Measurements from ENCODE around the gene ADGRL1.

DNA sequence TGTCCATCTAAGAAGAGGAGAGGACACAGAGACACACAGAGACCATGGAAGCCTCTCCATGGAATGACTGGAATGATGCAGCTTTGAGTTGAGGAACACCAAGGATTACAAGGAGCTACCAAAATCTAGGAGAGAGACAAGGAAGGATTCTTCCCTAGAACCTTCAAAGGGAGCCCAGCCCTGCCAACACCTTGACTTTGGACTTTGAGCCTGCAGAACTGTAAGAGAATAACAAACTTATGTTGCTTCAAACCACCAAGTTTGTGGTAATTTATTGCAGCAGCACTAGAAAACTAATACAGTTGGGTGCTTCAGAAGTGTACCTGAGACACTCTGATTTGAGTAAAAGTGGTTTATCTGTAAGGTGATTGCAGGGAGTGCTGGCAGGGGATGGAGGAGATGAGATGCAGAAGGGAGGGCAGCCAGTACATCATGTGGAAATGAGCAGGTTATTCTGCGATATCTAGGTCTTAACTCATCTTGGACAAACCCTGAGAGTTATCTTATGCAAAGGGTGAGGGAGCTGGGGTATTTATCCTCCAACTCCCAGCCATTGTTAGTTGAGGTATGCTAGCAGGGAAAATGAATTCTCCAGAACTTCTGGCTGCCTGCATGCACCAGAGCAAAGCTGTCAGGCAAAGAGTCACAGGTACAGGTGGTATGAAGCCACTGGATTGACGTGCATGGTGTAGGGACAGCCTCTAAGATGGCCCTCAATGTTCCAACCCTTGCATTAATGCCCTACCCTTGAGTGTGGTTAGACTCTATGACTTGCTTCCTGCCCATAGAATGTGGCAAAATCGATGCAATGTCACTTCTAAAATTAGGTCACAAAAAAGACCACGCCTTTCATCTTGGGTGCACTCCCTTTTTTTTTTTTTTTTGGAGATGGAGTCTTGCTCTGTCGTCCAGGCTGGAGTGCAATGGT, 31.3 kb upstream of the ADGRL1 start:
- TF ChIP-seq, protein P1, sequence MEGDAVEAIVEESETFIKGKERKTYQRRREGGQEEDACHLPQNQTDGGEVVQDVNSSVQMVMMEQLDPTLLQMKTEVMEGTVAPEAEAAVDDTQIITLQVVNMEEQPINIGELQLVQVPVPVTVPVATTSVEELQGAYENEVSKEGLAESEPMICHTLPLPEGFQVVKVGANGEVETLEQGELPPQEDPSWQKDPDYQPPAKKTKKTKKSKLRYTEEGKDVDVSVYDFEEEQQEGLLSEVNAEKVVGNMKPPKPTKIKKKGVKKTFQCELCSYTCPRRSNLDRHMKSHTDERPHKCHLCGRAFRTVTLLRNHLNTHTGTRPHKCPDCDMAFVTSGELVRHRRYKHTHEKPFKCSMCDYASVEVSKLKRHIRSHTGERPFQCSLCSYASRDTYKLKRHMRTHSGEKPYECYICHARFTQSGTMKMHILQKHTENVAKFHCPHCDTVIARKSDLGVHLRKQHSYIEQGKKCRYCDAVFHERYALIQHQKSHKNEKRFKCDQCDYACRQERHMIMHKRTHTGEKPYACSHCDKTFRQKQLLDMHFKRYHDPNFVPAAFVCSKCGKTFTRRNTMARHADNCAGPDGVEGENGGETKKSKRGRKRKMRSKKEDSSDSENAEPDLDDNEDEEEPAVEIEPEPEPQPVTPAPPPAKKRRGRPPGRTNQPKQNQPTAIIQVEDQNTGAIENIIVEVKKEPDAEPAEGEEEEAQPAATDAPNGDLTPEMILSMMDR (IDR thresholded peaks at IDR 0.05) = no peak
- no peak for TF ChIP-seq POLR2AphosphoS5 (IDR thresholded peaks at IDR 0.05)
- no peak for TF ChIP-seq POLR2A (IDR thresholded peaks at IDR 0.05)

Data from breast epithelium (tissue), 3 donors.